Activated CD8-positive, alpha-beta T cell treated with anti-CD3 and anti-CD28 coated beads for 36 hours (primary cell): ENCODE data around the gene FAM149A. TPM values are rescaled to one million over a fixed set of nuclear protein-coding genes. Genes with fewer than 3 reads are reported as not detected.

ENCODE experiments used
- ATAC-seq: fragments of 200-7000 bp; cut with Tn5 transposase; one replicate; pipeline ENCODE4 v1.10.0; 2021; ENCODE audit warnings: mild to moderate bottlenecking, moderate library complexity
- CTCF ChIA-PET: fragments of 350-600 bp; sonication (Branson Sonifier 250); formaldehyde crosslinking; loops from one replicate; lab custom pipeline; 2021; ENCODE audit warnings: antibody characterized with exemption; lab: Charles Lee
- POLR2A ChIA-PET: fragments of 350-600 bp; sonication (Branson Sonifier 250); formaldehyde crosslinking; loops from one replicate; lab custom pipeline; 2021; ENCODE audit warnings: antibody characterized with exemption; lab: Charles Lee
- DNase-seq: peaks from one replicate; pipeline ENCODE4 v3.0.0-alpha.2; 2020
- H3K27ac Mint-ChIP-seq: one replicate; pipeline ENCODE4 v1.8.0; 2021; ENCODE audit warnings: mild to moderate bottlenecking, mixed read lengths
- H3K27me3 Mint-ChIP-seq: one replicate; pipeline ENCODE4 v1.8.0; 2021; ENCODE audit warnings: mixed read lengths
- H3K36me3 Mint-ChIP-seq: one replicate; pipeline ENCODE4 v1.8.0; 2021; ENCODE audit warnings: low read depth, mixed read lengths
- H3K4me1 Mint-ChIP-seq: one replicate; pipeline ENCODE4 v1.8.0; 2021; ENCODE audit warnings: low read depth, mixed read lengths
- H3K4me3 Mint-ChIP-seq: one replicate; pipeline ENCODE4 v1.8.0; 2021; ENCODE audit warnings: mild to moderate bottlenecking, moderate library complexity, mixed read lengths
- H3K9me3 Mint-ChIP-seq: one replicate; pipeline ENCODE4 v1.8.0; 2021; ENCODE audit warnings: mixed read lengths
- CTCF ChIP-seq: fragments of 200-600 bp; IDR thresholded peaks from one replicate; pipeline ENCODE4 v1.8.0; 2022; ENCODE audit warnings: antibody characterized with exemption, mild to moderate bottlenecking
- intact Hi-C: fragments of 100-400 bp; cut with micrococcal nuclease; formaldehyde crosslinking; loops from one replicate; pipeline ENCODE4 v1.10.0; 2022
- total RNA-seq, 2 experiments: library from RNA; stranded (reverse); gene quantifications; one replicate each; pipeline ENCODE4 v1.2.3, GENCODE V29; 2021

Gene FAM149A
- total RNA-seq, 2 experiments from 2014 or later, result 0.38 to 0.52 TPM

DNA sequence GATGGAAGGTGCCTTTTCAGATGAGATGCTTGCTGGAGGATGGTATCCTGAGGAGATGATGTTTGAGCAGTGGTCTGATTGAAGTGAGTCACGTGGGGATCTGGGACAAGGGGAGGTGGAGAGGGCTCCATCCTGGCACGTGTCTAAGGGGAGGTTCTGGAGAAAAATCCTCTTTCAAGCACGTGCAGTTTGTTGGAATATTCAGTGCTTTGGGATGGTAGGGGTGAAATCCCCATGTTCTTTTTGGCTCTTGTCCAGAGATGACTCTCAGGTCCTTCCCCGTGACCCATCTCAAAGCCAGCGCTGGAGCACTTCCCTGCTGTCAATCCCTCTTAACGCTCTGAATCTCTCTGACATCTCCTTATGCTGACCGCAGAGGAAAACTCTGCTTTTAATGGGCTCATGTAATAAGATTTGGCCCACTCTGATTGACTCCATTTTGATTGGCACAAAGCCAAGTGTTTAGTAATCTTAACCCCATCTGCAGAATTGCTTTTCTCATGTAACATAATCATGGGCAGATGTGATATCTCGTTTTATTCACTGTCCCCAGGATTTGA lies 112.0 kb downstream of the FAM149A start:
- Mint-ChIP-seq H3K4me1 (no peaks in the 10 kb centered on the region), H3K4me3 (no peak overlapping the region), H3K27ac (no peak overlapping the region), H3K27me3 (no peaks in the 10 kb centered on the region), H3K36me3 (peaks cover 5% of the 10 kb centered on the region), H3K9me3 (no peaks in the 10 kb centered on the region)
- intact Hi-C loops, result no loop called here
- ChIA-PET POLR2A (no interaction called here), CTCF (no interaction called here)
- no peak for ATAC-seq
- no peak for TF ChIP-seq CTCF
- DNase-seq, result no peak

GRCh38 chr4:186217733-186218293 lies 113.3 kb downstream of the FAM149A start:
- H3K36me3 Mint-ChIP-seq, result no peaks in the 10 kb centered on the region
- ChIA-PET CTCF (no interaction called here), POLR2A (no interaction called here)
- H3K9me3 Mint-ChIP-seq, result no peaks in the 10 kb centered on the region
- H3K4me3 Mint-ChIP-seq, result no peak overlapping the region
- no peak for TF ChIP-seq CTCF
- ATAC-seq (no peak), DNase-seq (no peak)
- no peaks in the 10 kb centered on the region for H3K4me1 Mint-ChIP-seq
- no peaks in the 10 kb centered on the region for H3K27me3 Mint-ChIP-seq
- H3K27ac Mint-ChIP-seq, result no peak overlapping the region
- intact Hi-C loops, result no loop called here

GRCh38 chr4:186221624-186222023 lies 117.1 kb downstream of the FAM149A start:
- no peak for TF ChIP-seq CTCF
- intact Hi-C loops, result no loop called here
- no peak overlapping the region for H3K27ac Mint-ChIP-seq

More at GRCh38 chr4:186221624-186222023, 117.1 kb downstream of the FAM149A start:
- no peak for ATAC-seq
- Mint-ChIP-seq H3K36me3 (peaks cover 17% of the 10 kb centered on the region), H3K4me1 (no peaks in the 10 kb centered on the region), H3K4me3 (no peak overlapping the region), H3K9me3 (peaks cover 7% of the 10 kb centered on the region), H3K27me3 (no peaks in the 10 kb centered on the region)
- no peak for DNase-seq
- ChIA-PET POLR2A (no interaction called here), CTCF (no interaction called here)

Other genes starting within 250 kb of the FAM149A start
- not detected for gene TLR3, start 35.5 kb upstream of the FAM149A start, total RNA-seq
- 1 to 10 TPM; 4.8 to 5.1 TPM for gene CYP4V2, start 86.9 kb downstream of the FAM149A start, total RNA-seq
- gene KLKB1, start 122.8 kb downstream of the FAM149A start, total RNA-seq, result not detected
- not detected for gene F11, start 161.5 kb downstream of the FAM149A start, total RNA-seq